Stimulated activated naive CD4-positive, alpha-beta T cell (primary cell): Measurements from ENCODE around the gene TP53TG5.

Experiments used
- DNase-seq, 6 experiments: peaks; one replicate each; lab custom pipeline; 2025; lab: John Stamatoyannopoulos, UW

TP53TG5 gene

DNA sequence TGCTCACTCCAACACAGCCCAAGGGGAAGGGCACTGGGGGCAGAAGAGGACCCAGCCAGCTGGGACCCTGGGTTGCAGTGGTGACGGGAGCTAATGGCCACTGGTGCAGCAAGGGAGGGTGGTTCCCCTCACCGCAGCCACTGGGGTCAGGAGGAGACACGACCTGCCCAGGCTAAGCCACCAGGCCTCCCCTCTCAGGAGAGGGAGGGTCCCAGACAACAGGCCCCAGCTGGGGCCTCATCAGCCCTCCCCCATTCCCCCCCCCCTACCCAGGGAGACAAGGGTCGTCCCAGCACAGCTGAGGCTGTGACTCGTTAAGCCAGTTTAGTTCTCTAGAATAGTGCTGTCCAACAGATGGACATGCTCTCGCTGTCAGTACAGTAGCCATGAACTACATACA, 52.8 kb downstream of the TP53TG5 start:
- DNase-seq, result no peak

DNA sequence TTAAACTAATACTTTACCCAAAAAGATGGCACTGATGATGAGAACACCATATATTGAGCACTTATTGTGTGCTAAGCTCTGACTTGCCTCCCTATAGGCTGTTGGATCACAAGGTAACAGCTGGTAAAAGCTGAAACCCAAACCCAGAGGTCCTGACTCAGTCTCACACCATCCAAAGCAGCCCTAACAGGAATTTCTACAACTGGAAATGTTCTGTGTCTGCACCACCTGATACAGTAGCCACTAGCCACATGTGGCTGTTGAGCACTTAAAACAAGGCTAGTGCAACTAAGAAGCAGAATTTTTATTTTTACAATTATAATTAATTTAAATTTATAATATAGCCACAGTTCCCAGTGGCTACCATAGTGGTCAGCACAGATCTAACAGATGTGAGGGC, 54.4 kb downstream of the TP53TG5 start:
- no peak for DNase-seq

DNA sequence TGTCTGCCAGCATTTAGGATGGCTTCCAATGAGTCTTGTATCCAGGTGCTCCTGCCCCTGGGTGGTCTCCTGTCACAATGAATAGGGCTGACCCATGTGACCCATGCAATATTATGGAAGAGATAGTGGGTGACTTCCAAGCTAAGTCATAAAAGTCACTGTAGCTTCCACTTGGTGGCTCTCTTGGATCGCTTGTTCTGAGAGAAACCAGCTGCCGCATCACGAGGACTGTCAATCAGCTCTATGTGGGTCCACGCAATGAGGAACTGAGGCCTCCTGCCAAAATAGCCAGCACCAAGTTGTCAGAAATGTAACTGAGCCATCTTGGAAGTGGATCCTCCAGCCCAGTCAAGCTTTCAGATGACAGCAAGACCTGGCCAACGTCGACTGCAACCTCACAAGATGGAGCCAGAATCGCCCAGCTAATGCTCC, 55.2 kb downstream of the TP53TG5 start:
- DNase-seq, result no peak
